AG04450 (cell line): ENCODE data around the gene IRX2. TPM values are rescaled to one million over a fixed set of nuclear protein-coding genes. Genes with fewer than 3 reads are reported as not detected.

Experiments used
- CTCF ChIA-PET: fragments of 300-600, 350-600 bp; formaldehyde crosslinking; extraction: SDS; loops from one replicate; lab custom pipeline; 2022; ENCODE audit warnings: antibody characterized with exemption, inconsistent platforms; lab: Charles Lee
- POLR2A ChIA-PET: fragments of 350-600 bp; formaldehyde crosslinking; extraction: SDS; loops from one replicate; lab custom pipeline; 2021; ENCODE audit warnings: antibody characterized with exemption, inconsistent platforms; lab: Yijun Ruan, JAX
- DNase-seq: peaks from one replicate; pipeline ENCODE4 v3.0.0-alpha.2; 2011; ENCODE audit warnings: low read depth, low spot score
- H3K27ac ChIP-seq: one replicate; pipeline ENCODE4 v1.5.1; 2012; ENCODE audit warnings: low read depth, low read length, control low read depth
- H3K27me3 ChIP-seq: one replicate; pipeline ENCODE4 v1.6.0; 2012; ENCODE audit warnings: low read length; ENCODE audit not compliant: control insufficient read depth, insufficient read depth
- H3K4me3 ChIP-seq: 2 replicates; pipeline ENCODE4 v1.5.1; 2011; ENCODE audit warnings: mild to moderate bottlenecking, low read depth, low read length, control low read depth
- H3K9me3 ChIP-seq: 2 replicates; pipeline ENCODE4 v1.5.1; 2012; ENCODE audit warnings: low read length; ENCODE audit not compliant: control insufficient read depth, insufficient read depth
- CTCF ChIP-seq: IDR thresholded peaks from 2 replicates; pipeline ENCODE4 v1.5.1; 2011; ENCODE audit warnings: low read depth, low read length, control low read depth, inconsistent platforms
- polyA plus RNA-seq: library from polyadenylated mRNA; depleted of rRNA; stranded (reverse); fragments of >200 nt; gene quantifications from 2 replicates; pipeline ENCODE4 v1.2.3, GENCODE V29; 2011

The IRX2 gene
- polyA plus RNA-seq, 1 experiment = not detected

- Histone ChIP-seq H3K4me3 (no peak overlapping the region), H3K27me3 (no peaks in the 10 kb centered on the region), H3K9me3 (peaks cover 84% of the 10 kb centered on the region), H3K27ac (no peak overlapping the region)
- POLR2A ChIA-PET = no interaction called here
- no peak for DNase-seq
- CTCF ChIA-PET = no interaction called here
- no peak for TF ChIP-seq CTCF
These were observed 49.2 kb downstream of the IRX2 start for GRCh38 chr5:2702096-2702879.

GRCh38 chr5:2701592-2701991 lies 49.9 kb downstream of the IRX2 start:
- Histone ChIP-seq H3K4me3 (no peak overlapping the region), H3K27ac (no peak overlapping the region), H3K9me3 (peaks cover 89% of the 10 kb centered on the region), H3K27me3 (no peaks in the 10 kb centered on the region)
- DNase-seq = no peak
- CTCF ChIA-PET = no interaction called here
- POLR2A ChIA-PET = no interaction called here
- no peak for TF ChIP-seq CTCF

- ChIA-PET POLR2A (no interaction called here), CTCF (no interaction called here)
- DNase-seq = no peak
- Histone ChIP-seq H3K4me3 (no peak overlapping the region), H3K9me3 (peaks cover 91% of the 10 kb centered on the region), H3K27me3 (no peaks in the 10 kb centered on the region), H3K27ac (no peak overlapping the region)
- no peak for TF ChIP-seq CTCF
These were observed 50.6 kb downstream of the IRX2 start for GRCh38 chr5:2700876-2701275.

GRCh38 chr5:2699686-2700085 lies 51.8 kb downstream of the IRX2 start:
- POLR2A ChIA-PET = no interaction called here
- Histone ChIP-seq H3K4me3 (no peak overlapping the region), H3K27ac (no peak overlapping the region), H3K27me3 (no peaks in the 10 kb centered on the region), H3K9me3 (peaks cover 89% of the 10 kb centered on the region)
- no peak for TF ChIP-seq CTCF
- CTCF ChIA-PET = no interaction called here
- DNase-seq = no peak

- peaks cover 86% of the 10 kb centered on the region for H3K9me3 ChIP-seq
- POLR2A ChIA-PET = no interaction called here
- CTCF ChIA-PET = no interaction called here
- no peak overlapping the region for H3K4me3 ChIP-seq
- H3K27me3 ChIP-seq = no peaks in the 10 kb centered on the region
- no peak for TF ChIP-seq CTCF
- no peak for DNase-seq
- no peak overlapping the region for H3K27ac ChIP-seq
These were observed 52.2 kb downstream of the IRX2 start for GRCh38 chr5:2699231-2699630.
